ENCODE results near the gene RALB.

The RALB gene

DNA sequence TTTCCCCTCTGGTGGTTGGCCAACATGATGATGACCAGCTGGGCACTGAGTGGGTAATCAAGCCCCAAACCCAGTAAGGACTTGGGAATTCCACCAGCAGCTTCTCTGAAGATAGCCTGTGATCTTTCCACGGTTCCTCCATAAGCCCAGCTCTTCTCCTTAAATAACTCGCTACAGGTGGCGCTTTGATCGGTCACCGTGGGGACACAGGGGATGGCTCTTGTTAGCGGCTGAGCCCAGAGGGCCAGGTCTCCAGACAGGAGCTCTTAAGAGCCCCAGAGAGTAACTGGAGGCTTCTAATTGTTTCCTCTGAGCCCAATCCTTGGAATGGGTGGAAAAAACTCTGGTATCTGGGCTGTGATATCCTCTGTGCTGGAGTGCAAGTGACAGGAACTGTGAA lies 79.7 kb downstream of the RALB start:
- no peak overlapping the region for H2AK5ac ChIP-seq (ENCODE audit: low read length)
- no peak for DNase-seq
- H4K8ac ChIP-seq (ENCODE audit: low read depth, low read length), result no peak overlapping the region
- no peak overlapping the region for H2BK120ac ChIP-seq (ENCODE audit: low read depth, low read length)
- H3K18ac ChIP-seq (ENCODE audit: low read length), result no peak overlapping the region
- H2BK5ac ChIP-seq (ENCODE audit: low read length), result no peak overlapping the region
- H3K4me2 ChIP-seq (ENCODE audit: low read length), result no peak overlapping the region
- H3K4me3 ChIP-seq (ENCODE audit: low read length), result no peak overlapping the region
- H3K79me2 ChIP-seq (ENCODE audit: control insufficient read depth, insufficient read depth, low read length), result no peaks in the 10 kb centered on the region
- H4K5ac ChIP-seq (ENCODE audit: low read length), result no peak overlapping the region
- no peak overlapping the region for H3K27ac ChIP-seq (ENCODE audit: low read depth, low read length)
- H3K79me1 ChIP-seq (ENCODE audit: low read length), result no peaks in the 10 kb centered on the region
- H3K56ac ChIP-seq (ENCODE audit: low read length), result no peak overlapping the region
- no peak overlapping the region for H2BK15ac ChIP-seq (replicated peaks; ENCODE audit: low read depth)
- H3K27me3 ChIP-seq (ENCODE audit: insufficient read depth, low read length, poor library complexity), result no peaks in the 10 kb centered on the region
- no peak overlapping the region for H3K9ac ChIP-seq (ENCODE audit: low read length)
- WGBS (ENCODE audit: extremely low coverage, insufficient coverage, low lambda C conversion rate), result no CpG with 5 or more reads among the region's 6 CpGs
- H3K23ac ChIP-seq (ENCODE audit: low read length), result no peak overlapping the region
- no peaks in the 10 kb centered on the region for H3K36me3 ChIP-seq (ENCODE audit: control insufficient read depth, insufficient read depth, low read length)
- H3K4ac ChIP-seq (ENCODE audit: low read depth, low read length), result no peak overlapping the region
- H3K4me1 ChIP-seq (ENCODE audit: control insufficient read depth, low read depth, low read length), result no peaks in the 10 kb centered on the region

DNA sequence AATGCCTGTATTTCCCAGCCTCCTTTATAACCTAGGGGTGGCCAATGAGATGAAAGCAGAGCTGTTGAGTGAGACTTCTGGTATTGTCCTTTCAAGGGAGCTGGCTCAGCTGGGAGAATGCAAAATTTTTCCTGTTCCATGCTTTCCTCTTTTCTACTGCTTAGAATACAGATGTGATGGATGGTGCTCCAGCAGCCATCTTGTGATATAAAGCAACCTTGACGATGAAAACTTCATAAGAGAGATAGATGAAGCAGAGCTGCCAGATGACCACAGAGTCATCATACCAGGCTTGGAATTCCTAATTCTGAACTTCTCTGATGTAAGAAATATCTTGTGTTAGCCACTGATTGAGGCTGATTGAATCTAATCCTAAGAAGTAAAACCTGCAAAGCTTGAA lies 81.4 kb downstream of the RALB start:
- WGBS (ENCODE audit: extremely low coverage, insufficient coverage, low lambda C conversion rate), result no CpG with 5 or more reads among the region's 1 CpG
- no peaks in the 10 kb centered on the region for H3K27me3 ChIP-seq (ENCODE audit: insufficient read depth, low read length, poor library complexity)
- H3K36me3 ChIP-seq (ENCODE audit: control insufficient read depth, insufficient read depth, low read length), result no peaks in the 10 kb centered on the region

DNA sequence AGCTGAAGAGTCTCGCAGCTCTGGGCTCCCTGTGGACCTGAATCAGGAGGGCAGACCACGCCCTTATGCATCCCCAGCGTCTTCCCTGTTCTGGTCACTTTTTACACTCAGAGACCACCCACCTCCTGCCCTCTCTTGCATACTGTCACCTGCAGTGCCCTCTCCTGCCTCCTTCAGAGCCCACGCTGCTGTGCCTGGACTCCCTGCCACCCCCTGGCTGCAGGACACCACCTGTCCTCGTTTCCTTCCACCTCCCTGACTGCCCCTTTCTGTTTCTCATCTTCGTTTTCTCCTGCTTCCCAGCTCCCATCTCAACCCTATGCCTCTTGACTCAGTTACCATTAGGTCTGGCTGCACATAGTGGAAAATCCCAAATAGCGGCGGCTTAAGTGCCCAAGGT lies 84.1 kb downstream of the RALB start:
- H3K4me2 ChIP-seq (ENCODE audit: low read length), result no peak overlapping the region
- H3K27ac ChIP-seq (ENCODE audit: low read depth, low read length), result no peak overlapping the region
- no peak overlapping the region for H3K23ac ChIP-seq (ENCODE audit: low read length)
- H3K4me3 ChIP-seq (ENCODE audit: low read length), result no peak overlapping the region
- H2BK5ac ChIP-seq (ENCODE audit: low read length), result no peak overlapping the region
- H4K8ac ChIP-seq (ENCODE audit: low read depth, low read length), result no peak overlapping the region
- no peak overlapping the region for H2BK120ac ChIP-seq (ENCODE audit: low read depth, low read length)
- no peaks in the 10 kb centered on the region for H3K4me1 ChIP-seq (ENCODE audit: control insufficient read depth, low read depth, low read length)
- no peak for DNase-seq
- H3K79me2 ChIP-seq (ENCODE audit: control insufficient read depth, insufficient read depth, low read length), result no peaks in the 10 kb centered on the region
- no peak overlapping the region for H2BK15ac ChIP-seq (replicated peaks; ENCODE audit: low read depth)
- H3K36me3 ChIP-seq (ENCODE audit: control insufficient read depth, insufficient read depth, low read length), result no peaks in the 10 kb centered on the region
- no peak overlapping the region for H2AK5ac ChIP-seq (ENCODE audit: low read length)
- no peak overlapping the region for H3K56ac ChIP-seq (ENCODE audit: low read length)
- WGBS (ENCODE audit: extremely low coverage, insufficient coverage, low lambda C conversion rate), result no CpG with 5 or more reads among the region's 8 CpGs
- no peak overlapping the region for H3K4ac ChIP-seq (ENCODE audit: low read depth, low read length)
- H4K5ac ChIP-seq (ENCODE audit: low read length), result no peak overlapping the region
- no peak overlapping the region for H3K18ac ChIP-seq (ENCODE audit: low read length)
- H3K27me3 ChIP-seq (ENCODE audit: insufficient read depth, low read length, poor library complexity), result no peaks in the 10 kb centered on the region
- no peaks in the 10 kb centered on the region for H3K79me1 ChIP-seq (ENCODE audit: low read length)
- H3K9ac ChIP-seq (ENCODE audit: low read length), result no peak overlapping the region

More for the DNA sequence above, 81.4 kb downstream of the RALB start:
- Histone ChIP-seq H2AK5ac (ENCODE audit: low read length) (no peak overlapping the region), H2BK15ac (replicated peaks; ENCODE audit: low read depth) (no peak overlapping the region), H3K23ac (ENCODE audit: low read length) (no peak overlapping the region), H3K4me1 (ENCODE audit: control insufficient read depth, low read depth, low read length) (no peaks in the 10 kb centered on the region), H3K18ac (ENCODE audit: low read length) (no peak overlapping the region), H3K56ac (ENCODE audit: low read length) (no peak overlapping the region), H3K27ac (ENCODE audit: low read depth, low read length) (no peak overlapping the region), H3K79me2 (ENCODE audit: control insufficient read depth, insufficient read depth, low read length) (no peaks in the 10 kb centered on the region), H4K5ac (ENCODE audit: low read length) (no peak overlapping the region), H3K4me2 (ENCODE audit: low read length) (no peak overlapping the region), H2BK5ac (ENCODE audit: low read length) (no peak overlapping the region), H4K8ac (ENCODE audit: low read depth, low read length) (no peak overlapping the region), H3K9ac (ENCODE audit: low read length) (no peak overlapping the region), H3K4ac (ENCODE audit: low read depth, low read length) (no peak overlapping the region), H3K4me3 (ENCODE audit: low read length) (no peak overlapping the region), H2BK120ac (ENCODE audit: low read depth, low read length) (no peak overlapping the region), H3K79me1 (ENCODE audit: low read length) (no peaks in the 10 kb centered on the region)
- DNase-seq, result no peak

DNA sequence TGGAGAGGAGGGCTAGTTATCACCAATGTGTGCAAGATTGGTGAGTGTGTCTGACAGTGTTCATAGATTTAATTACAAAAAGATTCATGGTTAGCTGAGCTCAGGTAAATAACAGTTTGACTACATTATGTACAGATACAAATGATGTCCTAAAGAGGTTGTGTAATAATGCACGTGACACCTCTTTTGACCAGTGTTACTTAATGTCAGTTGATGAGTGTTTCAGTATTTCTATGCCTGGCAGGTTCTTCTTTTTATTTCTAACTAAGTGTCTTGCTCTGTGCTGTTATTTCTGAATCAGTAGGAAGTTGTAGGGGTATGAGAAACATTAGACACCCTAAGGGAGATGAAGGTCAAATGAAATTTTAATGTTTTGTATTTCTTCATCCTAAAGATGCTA lies 85.4 kb downstream of the RALB start:
- Histone ChIP-seq H2BK15ac (replicated peaks; ENCODE audit: low read depth) (no peak overlapping the region), H4K8ac (ENCODE audit: low read depth, low read length) (no peak overlapping the region), H3K27me3 (ENCODE audit: insufficient read depth, low read length, poor library complexity) (no peaks in the 10 kb centered on the region), H3K23ac (ENCODE audit: low read length) (no peak overlapping the region), H2BK120ac (ENCODE audit: low read depth, low read length) (no peak overlapping the region), H3K9ac (ENCODE audit: low read length) (no peak overlapping the region), H3K18ac (ENCODE audit: low read length) (no peak overlapping the region), H3K56ac (ENCODE audit: low read length) (no peak overlapping the region), H3K4me1 (ENCODE audit: control insufficient read depth, low read depth, low read length) (no peaks in the 10 kb centered on the region), H3K4ac (ENCODE audit: low read depth, low read length) (no peak overlapping the region), H2BK5ac (ENCODE audit: low read length) (no peak overlapping the region), H3K36me3 (ENCODE audit: control insufficient read depth, insufficient read depth, low read length) (no peaks in the 10 kb centered on the region), H3K4me2 (ENCODE audit: low read length) (no peak overlapping the region), H3K79me2 (ENCODE audit: control insufficient read depth, insufficient read depth, low read length) (no peaks in the 10 kb centered on the region), H2AK5ac (ENCODE audit: low read length) (no peak overlapping the region), H4K5ac (ENCODE audit: low read length) (no peak overlapping the region), H3K27ac (ENCODE audit: low read depth, low read length) (no peak overlapping the region), H3K4me3 (ENCODE audit: low read length) (no peak overlapping the region), H3K79me1 (ENCODE audit: low read length) (no peaks in the 10 kb centered on the region)
- no peak for DNase-seq
- WGBS (ENCODE audit: extremely low coverage, insufficient coverage, low lambda C conversion rate), result no CpG with 5 or more reads among the region's 1 CpG

DNA sequence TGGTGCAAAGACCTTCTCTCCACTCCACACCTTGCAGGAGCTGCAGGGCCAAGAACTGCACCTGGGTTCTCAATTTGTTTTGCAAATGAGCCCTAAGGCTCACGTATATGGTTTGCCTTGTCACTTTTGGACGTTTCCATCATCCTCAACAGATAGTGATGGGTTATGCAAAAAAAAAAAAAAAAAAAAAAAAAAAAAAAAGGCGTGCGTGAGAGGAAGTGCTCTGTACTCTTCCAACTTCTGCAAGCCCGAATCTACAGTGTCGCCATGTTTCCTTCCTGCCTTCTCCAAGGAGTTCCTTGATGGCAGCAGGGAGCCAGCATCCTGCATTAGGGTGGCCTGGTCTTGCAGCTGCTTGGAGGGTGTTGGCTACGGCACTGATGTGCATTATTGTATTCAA lies 89.3 kb downstream of the RALB start:
- H3K36me3 ChIP-seq (ENCODE audit: control insufficient read depth, insufficient read depth, low read length), result no peaks in the 10 kb centered on the region
- H3K4me2 ChIP-seq (ENCODE audit: low read length), result no peak overlapping the region
- WGBS (ENCODE audit: extremely low coverage, insufficient coverage, low lambda C conversion rate), result no CpG with 5 or more reads among the region's 7 CpGs
- no peak overlapping the region for H4K8ac ChIP-seq (ENCODE audit: low read depth, low read length)
- H3K27ac ChIP-seq (ENCODE audit: low read depth, low read length), result no peak overlapping the region
- H3K4ac ChIP-seq (ENCODE audit: low read depth, low read length), result no peak overlapping the region
- no peak overlapping the region for H2AK5ac ChIP-seq (ENCODE audit: low read length)
- H3K79me1 ChIP-seq (ENCODE audit: low read length), result no peaks in the 10 kb centered on the region
- no peak overlapping the region for H3K23ac ChIP-seq (ENCODE audit: low read length)
- no peak for DNase-seq
- H3K18ac ChIP-seq (ENCODE audit: low read length), result no peak overlapping the region
- H2BK120ac ChIP-seq (ENCODE audit: low read depth, low read length), result no peak overlapping the region
- H3K79me2 ChIP-seq (ENCODE audit: control insufficient read depth, insufficient read depth, low read length), result no peaks in the 10 kb centered on the region
- no peaks in the 10 kb centered on the region for H3K4me1 ChIP-seq (ENCODE audit: control insufficient read depth, low read depth, low read length)
- no peak overlapping the region for H2BK15ac ChIP-seq (replicated peaks; ENCODE audit: low read depth)
- no peak overlapping the region for H4K5ac ChIP-seq (ENCODE audit: low read length)
- no peak overlapping the region for H2BK5ac ChIP-seq (ENCODE audit: low read length)
- H3K56ac ChIP-seq (ENCODE audit: low read length), result no peak overlapping the region
- no peak overlapping the region for H3K4me3 ChIP-seq (ENCODE audit: low read length)
- H3K9ac ChIP-seq (ENCODE audit: low read length), result no peak overlapping the region
- H3K27me3 ChIP-seq (ENCODE audit: insufficient read depth, low read length, poor library complexity), result peaks cover 32% of the 10 kb centered on the region

DNA sequence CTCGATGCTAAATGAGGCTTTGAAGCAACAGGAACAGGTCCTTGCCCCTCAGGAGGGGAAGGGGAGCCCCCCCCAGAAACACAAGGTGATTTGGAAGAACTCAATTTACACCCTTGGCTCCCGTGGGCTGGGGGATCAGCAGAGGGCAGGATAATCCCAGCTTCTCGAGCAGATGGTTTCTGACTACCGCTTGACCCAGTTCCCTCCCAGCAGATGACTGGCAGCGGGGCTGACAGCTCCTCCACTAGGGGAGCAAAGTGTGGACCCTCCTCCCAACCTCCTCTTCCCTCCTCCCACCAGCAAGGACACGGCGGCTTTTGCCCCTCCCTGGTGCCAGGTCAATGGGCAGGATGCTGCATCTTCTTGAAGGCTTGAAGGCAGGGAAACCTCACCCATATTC lies 89.8 kb downstream of the RALB start:
- Histone ChIP-seq H4K8ac (ENCODE audit: low read depth, low read length) (no peak overlapping the region), H3K27ac (ENCODE audit: low read depth, low read length) (no peak overlapping the region), H3K4ac (ENCODE audit: low read depth, low read length) (no peak overlapping the region), H3K36me3 (ENCODE audit: control insufficient read depth, insufficient read depth, low read length) (no peaks in the 10 kb centered on the region), H3K23ac (ENCODE audit: low read length) (no peak overlapping the region), H3K9ac (ENCODE audit: low read length) (no peak overlapping the region), H3K79me2 (ENCODE audit: control insufficient read depth, insufficient read depth, low read length) (no peaks in the 10 kb centered on the region), H3K56ac (ENCODE audit: low read length) (no peak overlapping the region), H4K5ac (ENCODE audit: low read length) (no peak overlapping the region), H2BK15ac (replicated peaks; ENCODE audit: low read depth) (no peak overlapping the region), H3K79me1 (ENCODE audit: low read length) (no peaks in the 10 kb centered on the region), H2BK5ac (ENCODE audit: low read length) (no peak overlapping the region), H3K4me1 (ENCODE audit: control insufficient read depth, low read depth, low read length) (no peaks in the 10 kb centered on the region), H3K4me3 (ENCODE audit: low read length) (no peak overlapping the region), H3K27me3 (ENCODE audit: insufficient read depth, low read length, poor library complexity) (peaks cover 36% of the 10 kb centered on the region), H3K18ac (ENCODE audit: low read length) (no peak overlapping the region), H3K4me2 (ENCODE audit: low read length) (no peak overlapping the region), H2AK5ac (ENCODE audit: low read length) (no peak overlapping the region), H2BK120ac (ENCODE audit: low read depth, low read length) (no peak overlapping the region)
- DNase-seq, result no peak
- no CpG with 5 or more reads among the region's 7 CpGs for WGBS (ENCODE audit: extremely low coverage, insufficient coverage, low lambda C conversion rate)
